Loucy (cell line): ENCODE results near the gene WDR43.

Experiments
- H2AFZ ChIP-seq: fragments of 200-600 bp; sonication (generic); 2 replicates; pipeline ENCODE4 v1.6.0; 2016; ENCODE audit warnings: antibody characterized with exemption, mild to moderate bottlenecking, low read length, moderate library complexity
- H3F3A ChIP-seq: fragments of 200-600 bp; 2 replicates; pipeline ENCODE4 v1.6.0; 2016; ENCODE audit warnings: antibody characterized with exemption, low read depth, mild to moderate bottlenecking
- H3K27me3 ChIP-seq: fragments of 200-600 bp; sonication (generic); 2 replicates; pipeline ENCODE4 v1.6.1; 2014; ENCODE audit warnings: low read length, mild to moderate bottlenecking; ENCODE audit not compliant: insufficient read depth, poor library complexity, severe bottlenecking
- H3K36me3 ChIP-seq: fragments of 200-600 bp; sonication (generic); 2 replicates; pipeline ENCODE4 v1.6.1; 2016; ENCODE audit warnings: low read length; ENCODE audit not compliant: insufficient read depth
- H3K4me1 ChIP-seq: fragments of 200-600 bp; sonication (generic); 2 replicates; pipeline ENCODE4 v1.5.1; 2014; ENCODE audit warnings: low read length, mild to moderate bottlenecking; ENCODE audit not compliant: insufficient read depth, poor library complexity, severe bottlenecking
- H3K4me2 ChIP-seq: fragments of 200-600 bp; sonication (generic); 2 replicates; pipeline ENCODE4 v1.6.0; 2014; ENCODE audit warnings: antibody characterized with exemption, low read length, low read depth, mild to moderate bottlenecking; ENCODE audit not compliant: poor library complexity, severe bottlenecking
- H3K4me3 ChIP-seq: fragments of 200-600 bp; sonication (generic); 2 replicates; pipeline ENCODE4 v1.5.1; 2014; ENCODE audit warnings: low read length, mild to moderate bottlenecking, mixed read lengths; ENCODE audit not compliant: poor library complexity, severe bottlenecking
- H3K79me2 ChIP-seq: fragments of 200-600 bp; sonication (generic); 2 replicates; pipeline ENCODE4 v1.6.1; 2014; ENCODE audit warnings: low read length; ENCODE audit not compliant: insufficient read depth
- H3K9ac ChIP-seq: fragments of 200-600 bp; sonication (generic); 2 replicates; pipeline ENCODE4 v1.6.0; 2014; ENCODE audit warnings: mild to moderate bottlenecking, low read depth, low read length, moderate library complexity; ENCODE audit not compliant: poor library complexity, severe bottlenecking
- H3K9me2 ChIP-seq: fragments of 200-600 bp; sonication (generic); replicated peaks from 2 replicates; pipeline ENCODE4 v1.6.1; 2016; ENCODE audit warnings: low read depth, low read length, mixed read lengths
- H3K9me3 ChIP-seq: fragments of 200-600 bp; sonication (generic); 2 replicates; pipeline ENCODE4 v1.6.1; 2014; ENCODE audit warnings: mild to moderate bottlenecking, antibody characterized with exemption, low read length, low read depth; ENCODE audit not compliant: insufficient read depth
- H4K20me1 ChIP-seq: fragments of 200-600 bp; sonication (generic); 2 replicates; pipeline ENCODE4 v1.6.0; 2014; ENCODE audit warnings: antibody characterized with exemption, low read length, mild to moderate bottlenecking; ENCODE audit not compliant: insufficient read depth, poor library complexity, severe bottlenecking
- CTCF ChIP-seq: fragments of 200-600 bp; sonication (generic); conservative IDR thresholded peaks from 2 replicates; pipeline ENCODE4 v1.5.1; 2014; ENCODE audit warnings: mild to moderate bottlenecking, antibody characterized with exemption, low read length
- EZH2phosphoT487 ChIP-seq: fragments of 200-600 bp; IDR thresholded peaks from 2 replicates; pipeline ENCODE4 v1.6.1; 2018; ENCODE audit warnings: antibody characterized with exemption, mild to moderate bottlenecking, moderate library complexity, borderline replicate concordance

WDR43 gene

GRCh38 chr2:28997237-28997846 is 102.9 kb downstream of the WDR43 start:
- H2AFZ ChIP-seq = no peak overlapping the region
- no peak overlapping the region for H3K4me2 ChIP-seq
- H3K9ac ChIP-seq = no peak overlapping the region
- H3K79me2 ChIP-seq = no peaks in the 10 kb centered on the region
- no peak overlapping the region for H3K4me3 ChIP-seq
- no peaks in the 10 kb centered on the region for H3K9me3 ChIP-seq
- TF ChIP-seq CTCF (no peak), EZH2phosphoT487 (no peak)
- H3K4me1 ChIP-seq = peaks cover 15% of the 10 kb centered on the region
- no peaks in the 10 kb centered on the region for H3K36me3 ChIP-seq
- no peaks in the 10 kb centered on the region for H3F3A ChIP-seq
- no peaks in the 10 kb centered on the region for H3K9me2 ChIP-seq
- no peaks in the 10 kb centered on the region for H3K27me3 ChIP-seq
- H4K20me1 ChIP-seq = no peaks in the 10 kb centered on the region
